Smooth muscle cell of the brain vasculature (primary cell): ENCODE data around the gene IQSEC1.

Source experiments
- DNase-seq: peaks from one replicate; pipeline ENCODE4 v3.0.0-alpha.2; 2012; ENCODE audit warnings: low read depth, low spot score

The IQSEC1 gene

GRCh38 chr3:12986031-12986430 is 87.2 kb downstream of the IQSEC1 start:
- no peak for DNase-seq

- no peak for DNase-seq
Measured at GRCh38 chr3:12985148-12985547, 88.1 kb downstream of the IQSEC1 start.

GRCh38 chr3:12984023-12984823 is 89.0 kb downstream of the IQSEC1 start:
- no peak for DNase-seq

DNA sequence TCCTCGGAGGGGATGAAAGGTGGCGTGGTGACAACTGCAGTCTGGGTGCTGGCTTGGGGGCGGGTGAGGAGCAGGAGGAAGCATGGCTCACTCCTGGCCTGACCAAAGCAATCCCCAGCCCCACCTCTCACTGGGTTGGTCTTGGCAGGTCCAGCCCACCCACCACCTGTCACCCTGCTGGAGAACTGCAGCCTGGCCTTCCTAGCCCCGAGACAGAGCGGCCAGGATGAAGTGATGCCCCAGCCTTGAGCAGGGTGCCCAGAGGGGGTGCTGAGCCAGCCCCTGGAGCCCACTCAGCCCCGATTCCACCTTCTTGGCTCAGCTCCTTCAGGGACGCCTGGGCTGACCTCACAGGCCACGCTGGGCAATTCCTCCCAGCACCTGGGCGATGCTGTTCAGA is 89.9 kb downstream of the IQSEC1 start:
- DNase-seq: no peak

DNA sequence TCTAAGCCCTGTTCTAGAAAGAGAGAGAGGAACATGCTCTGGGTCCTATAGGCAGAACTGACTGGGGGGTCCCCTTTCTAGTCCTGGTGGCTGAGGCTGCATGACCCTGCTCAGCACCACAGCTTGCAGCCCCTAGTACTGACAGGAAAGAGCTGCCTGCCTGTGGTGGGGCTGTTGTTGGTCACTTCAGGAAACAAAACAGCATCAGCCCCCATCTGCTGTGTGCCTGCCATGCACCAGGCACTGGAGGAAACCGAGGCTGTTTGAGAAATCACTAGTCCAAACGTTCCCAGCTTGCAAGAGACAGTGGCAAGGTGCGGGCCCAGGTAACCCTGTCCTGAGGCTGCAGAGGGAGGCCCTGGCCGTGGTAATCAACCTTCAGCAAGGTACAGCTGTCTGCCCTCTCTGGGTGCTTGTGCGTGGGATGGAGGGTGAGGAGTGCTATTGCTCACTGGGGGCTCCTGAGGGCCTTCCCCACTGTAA is 90.6 kb downstream of the IQSEC1 start:
- DNase-seq: no peak

GRCh38 chr3:12981306-12982275 is 91.6 kb downstream of the IQSEC1 start:
- DNase-seq: no peak

DNA sequence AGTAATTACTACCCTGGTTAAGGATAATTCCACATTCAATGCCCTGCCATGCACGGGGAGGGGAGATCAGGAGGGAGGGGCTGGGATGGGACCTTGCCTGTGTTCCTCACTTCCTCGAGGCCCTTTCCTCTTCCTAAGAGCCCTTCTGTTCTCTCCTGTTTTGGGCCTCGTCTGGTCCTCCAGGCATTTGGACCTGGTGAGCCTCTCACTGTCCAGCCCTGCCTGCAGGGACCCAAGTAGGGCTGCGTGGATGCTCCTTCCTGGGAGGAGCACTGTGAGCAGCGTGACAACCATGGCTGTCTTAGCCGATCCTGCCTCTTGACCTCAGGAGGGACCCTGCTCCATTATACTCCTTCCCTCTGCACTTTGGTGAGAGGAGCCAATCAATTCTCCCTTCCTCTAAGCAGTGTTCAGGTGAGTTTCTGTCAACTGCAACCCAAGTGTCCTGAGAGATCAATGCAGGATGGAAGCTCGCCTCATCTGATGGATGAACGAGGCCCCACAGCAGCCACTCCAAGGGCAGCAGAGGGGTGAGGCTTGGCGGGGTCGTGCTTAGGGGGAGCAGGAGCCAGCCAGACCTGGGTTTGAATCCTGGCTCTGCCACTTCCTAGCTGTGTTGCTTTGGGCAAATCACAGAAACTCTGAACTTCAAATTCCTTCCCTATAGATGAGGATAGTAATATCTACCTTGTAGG is 92.5 kb downstream of the IQSEC1 start:
- DNase-seq: no peak

GRCh38 chr3:12979947-12980487 is 93.2 kb downstream of the IQSEC1 start:
- no peak for DNase-seq

DNA sequence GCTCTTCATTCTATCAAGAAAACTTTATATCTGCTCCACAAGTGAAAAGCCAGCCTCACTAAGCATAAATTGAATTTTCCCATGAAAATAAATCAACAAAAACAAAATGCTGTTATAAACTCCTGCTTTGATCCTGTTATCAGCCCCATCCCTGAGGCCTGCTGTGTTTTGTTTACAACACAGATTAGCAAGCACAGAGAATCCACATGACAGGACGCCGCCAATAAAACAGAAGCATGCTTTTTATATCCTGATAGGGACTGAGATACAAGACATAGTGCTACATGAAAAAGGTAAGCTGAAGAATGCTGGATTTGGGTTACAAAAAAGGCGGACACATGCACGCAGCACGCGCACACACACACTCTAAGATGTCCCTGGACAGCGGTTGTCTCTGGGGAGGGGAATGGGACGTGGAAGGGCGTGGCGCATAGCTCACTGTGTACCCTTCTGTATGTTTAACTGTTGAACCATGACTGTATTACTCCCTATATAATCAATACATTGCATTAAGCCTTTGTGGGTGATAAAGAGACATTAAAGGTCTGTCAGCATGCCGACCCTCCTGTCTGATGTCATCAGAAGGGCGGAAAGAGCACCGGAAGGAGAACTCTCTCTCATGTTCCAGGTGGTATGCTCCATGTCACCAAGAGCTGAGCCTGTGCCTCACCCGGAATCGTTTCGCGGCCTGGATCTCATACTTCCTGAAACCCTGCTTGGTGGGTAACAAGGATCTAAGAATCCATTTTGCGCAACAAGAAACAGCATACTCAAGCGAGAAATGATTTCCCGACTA is 93.9 kb downstream of the IQSEC1 start:
- no peak for DNase-seq

- DNase-seq: no peak
Measured at GRCh38 chr3:12978682-12979081, 94.5 kb downstream of the IQSEC1 start.

DNA sequence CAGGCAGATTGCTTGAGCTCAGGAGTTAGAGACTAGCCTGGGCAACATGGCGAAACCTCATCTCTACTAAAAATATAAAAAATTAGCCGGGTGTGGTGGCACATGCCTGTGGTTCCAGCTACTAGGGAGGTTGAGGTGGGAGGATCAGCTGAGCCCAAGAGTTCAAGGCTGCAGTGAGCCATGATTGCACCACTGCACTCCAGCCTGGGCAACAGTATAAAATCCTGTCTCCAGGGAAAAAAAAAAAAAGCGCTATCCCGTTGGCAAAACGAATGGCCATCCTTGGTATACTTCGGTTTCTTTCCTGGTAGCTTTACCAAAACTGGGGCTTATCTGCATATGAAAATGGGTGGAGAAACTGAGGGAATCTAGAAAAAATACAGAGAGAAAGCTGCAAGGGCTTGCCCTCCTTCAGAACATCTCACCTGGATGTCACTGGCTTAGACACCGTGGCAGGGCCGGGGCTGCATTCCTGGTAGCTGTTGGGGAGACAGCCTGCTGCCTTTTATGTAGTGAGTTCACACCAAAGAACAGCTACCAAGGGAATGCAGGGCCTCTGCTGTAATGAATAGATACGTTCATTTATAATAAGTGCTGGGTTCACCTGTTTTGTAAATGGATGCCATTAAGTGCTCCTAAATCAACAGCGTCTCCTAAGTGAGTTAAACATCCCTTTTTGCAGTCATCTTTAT is 96.0 kb downstream of the IQSEC1 start:
- DNase-seq: no peak

- no peak for DNase-seq
Measured at GRCh38 chr3:12975748-12976522, 97.3 kb downstream of the IQSEC1 start.

DNA sequence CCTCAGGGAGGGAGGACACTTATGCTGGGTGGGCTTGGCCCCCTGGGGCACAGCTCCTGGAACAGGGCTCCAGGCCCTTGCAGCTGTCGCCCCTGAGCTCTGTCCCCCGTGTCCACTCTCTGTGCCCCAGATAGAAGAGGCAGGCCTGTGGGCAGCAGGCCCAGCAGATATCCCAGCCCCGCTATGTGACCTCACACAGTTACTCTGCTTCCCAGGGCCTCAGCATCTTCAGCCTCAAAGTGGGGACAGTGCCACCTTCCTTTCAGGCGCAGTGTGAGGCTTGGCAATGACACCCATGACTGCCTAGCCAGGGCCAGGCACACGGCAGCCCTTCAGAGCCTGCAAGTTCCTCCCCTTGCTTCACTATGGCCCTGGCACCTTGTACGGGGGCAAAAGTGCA is 98.4 kb downstream of the IQSEC1 start:
- no peak for DNase-seq

GRCh38 chr3:12974334-12974733 is 98.9 kb downstream of the IQSEC1 start:
- no peak for DNase-seq

GRCh38 chr3:12973827-12974226 is 99.4 kb downstream of the IQSEC1 start:
- no peak for DNase-seq

DNA sequence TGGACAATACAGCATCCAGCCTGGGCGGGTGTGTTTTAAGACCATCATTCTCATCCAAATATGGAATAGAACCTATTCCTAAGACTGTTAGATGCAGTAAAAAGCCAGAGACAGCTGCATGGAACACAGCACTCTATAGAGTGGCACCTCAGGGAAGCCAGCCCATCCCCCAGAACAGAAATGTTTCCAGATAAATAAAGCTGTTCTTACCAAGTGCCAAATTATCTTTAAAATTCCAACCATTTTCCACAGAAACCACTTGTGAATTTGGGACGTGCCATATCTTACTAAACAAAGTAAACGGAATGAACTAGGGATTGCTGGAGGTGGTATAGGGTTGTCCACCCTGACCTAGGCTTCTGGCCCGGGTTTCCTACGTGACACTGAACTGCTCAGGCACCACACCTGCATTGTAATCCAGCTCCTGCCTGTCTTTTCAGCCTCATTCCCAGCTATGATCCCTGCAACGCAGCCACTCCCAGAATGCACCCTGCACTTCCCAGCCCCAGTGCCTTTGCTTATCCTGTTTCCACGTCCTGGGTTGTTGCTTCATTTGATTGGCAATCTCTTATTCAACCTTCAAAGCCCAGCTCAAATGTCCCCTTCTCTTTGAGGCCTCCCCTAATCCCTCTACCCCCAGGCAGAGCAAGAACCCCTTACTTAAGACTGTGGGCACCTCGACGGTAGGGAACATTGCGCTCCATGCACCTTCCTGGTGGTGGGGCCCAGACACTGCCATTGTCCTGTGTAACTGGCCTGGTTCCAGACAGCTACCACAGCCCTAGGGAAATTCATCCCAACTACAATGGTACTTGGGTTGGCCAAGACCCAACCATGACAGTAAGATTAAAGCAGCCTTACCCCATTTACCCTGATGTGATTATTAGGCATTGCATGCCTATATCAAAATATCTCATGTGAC is 100.2 kb downstream of the IQSEC1 start:
- DNase-seq: no peak

- no peak for DNase-seq
Measured at GRCh38 chr3:12972043-12972442, 101.2 kb downstream of the IQSEC1 start.

- no peak for DNase-seq
Measured at GRCh38 chr3:12970684-12971083, 102.5 kb downstream of the IQSEC1 start.
